GM21619 (cell line): ENCODE data around the gene HECW1.
"Not testable (repeated sequence)": the region's sequence is repeated elsewhere in the genome, so short reads cannot be mapped to it uniquely, and the experiment has no call there.

ENCODE experiments used
- ATAC-seq: cut with Tn5 transposase; IDR thresholded peaks from one replicate; pipeline ENCODE4 v1.9.1; 2021; ENCODE audit not compliant: unreplicated experiment

Gene HECW1

DNA sequence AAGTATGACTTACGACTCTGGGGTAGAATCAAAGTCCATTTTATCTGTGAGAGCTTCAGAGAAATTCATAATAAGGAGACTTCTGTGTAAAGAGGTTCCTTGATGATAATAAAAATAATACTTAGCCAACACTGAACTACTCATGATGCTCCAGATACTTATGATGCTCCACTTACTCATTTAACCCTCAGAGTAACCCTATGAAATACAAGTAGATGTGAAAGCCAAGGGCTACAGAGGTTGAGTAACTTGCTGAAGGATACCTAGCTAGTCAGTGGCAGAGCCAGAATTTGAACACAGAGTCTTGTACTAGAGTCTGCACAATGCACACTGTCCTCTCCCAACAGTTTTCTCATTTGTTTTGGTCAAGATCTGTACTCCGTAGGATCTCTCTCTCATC lies 89.5 kb downstream of the HECW1 start:
- ATAC-seq: no peak

DNA sequence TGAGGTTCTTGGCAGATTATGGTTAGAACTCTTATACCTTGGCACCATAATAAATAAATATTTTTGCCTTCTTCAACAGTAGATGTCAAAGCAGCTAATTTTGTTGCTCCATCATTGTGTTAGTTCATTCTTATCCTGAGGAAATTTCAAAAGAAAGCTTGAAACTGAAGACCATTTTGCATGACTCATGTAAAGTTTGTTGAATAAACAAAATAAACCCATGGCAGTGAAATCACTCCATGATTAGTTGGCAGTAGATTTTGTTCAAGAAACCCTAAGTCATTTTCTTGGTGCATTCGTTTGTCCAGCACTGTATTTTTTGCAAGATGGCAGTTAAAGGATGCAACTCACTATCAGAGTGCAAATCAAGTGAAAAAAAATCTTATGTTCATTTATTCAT lies 91.6 kb downstream of the HECW1 start:
- no peak for ATAC-seq

DNA sequence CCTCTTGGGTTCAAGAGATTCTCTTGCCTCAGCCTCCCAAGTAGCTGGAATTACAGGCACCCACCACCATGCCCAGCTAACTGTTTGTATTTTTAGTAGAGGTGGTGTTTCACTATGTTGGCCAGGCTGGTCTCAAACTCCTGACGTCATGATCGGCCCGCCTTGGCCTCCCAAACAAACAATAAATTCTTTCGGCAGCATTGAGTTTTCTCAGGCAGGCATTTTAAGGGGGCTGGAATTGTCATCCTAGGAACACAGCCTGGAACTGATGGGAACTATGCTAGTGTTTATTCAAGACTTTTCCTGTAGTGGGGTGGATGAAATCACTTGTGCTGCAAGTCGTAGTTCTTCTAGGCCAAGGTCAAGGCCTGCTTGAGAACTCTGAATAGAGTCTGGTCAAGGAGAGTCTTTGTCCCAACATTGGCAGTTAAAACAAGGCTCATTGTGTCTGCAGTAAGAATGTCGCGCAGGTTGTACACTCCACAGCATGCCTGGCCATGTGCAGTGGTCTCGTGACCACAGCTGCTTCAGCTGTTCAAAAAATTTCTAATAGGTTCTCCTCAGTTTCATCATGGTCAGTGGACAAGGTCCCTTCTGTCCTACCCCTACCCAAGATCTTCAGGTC lies 92.8 kb downstream of the HECW1 start:
- no peak for ATAC-seq

- ATAC-seq: no peak
Observed at GRCh38 chr7:43208242-43208641, 95.8 kb downstream of the HECW1 start.

- ATAC-seq: not testable (repeated sequence)
Observed at GRCh38 chr7:43210539-43210938, 98.1 kb downstream of the HECW1 start.

GRCh38 chr7:43211286-43211685 lies 98.8 kb downstream of the HECW1 start:
- ATAC-seq: no peak

GRCh38 chr7:43211693-43212092 lies 99.2 kb downstream of the HECW1 start:
- no peak for ATAC-seq

DNA sequence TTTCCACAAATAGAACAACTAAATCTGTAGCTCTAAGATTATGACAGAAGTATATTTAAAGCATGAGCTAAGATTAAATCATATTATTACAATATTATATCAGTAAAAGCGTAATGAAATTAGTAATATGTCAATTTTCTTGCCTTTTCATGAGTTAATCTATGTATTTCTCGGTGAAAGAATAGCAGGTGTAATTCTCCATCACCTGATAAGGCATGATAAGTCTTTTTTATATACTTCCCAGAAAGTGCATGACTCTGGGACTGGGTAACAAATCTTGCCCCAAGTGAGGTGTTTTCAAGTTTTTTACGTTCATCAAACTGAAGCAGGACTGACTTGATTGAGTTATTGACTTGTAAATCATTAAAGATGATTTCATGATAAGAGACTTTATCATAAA lies 100.5 kb downstream of the HECW1 start:
- ATAC-seq: no peak

- no peak for ATAC-seq
Observed at GRCh38 chr7:43215061-43215460, 102.6 kb downstream of the HECW1 start.

DNA sequence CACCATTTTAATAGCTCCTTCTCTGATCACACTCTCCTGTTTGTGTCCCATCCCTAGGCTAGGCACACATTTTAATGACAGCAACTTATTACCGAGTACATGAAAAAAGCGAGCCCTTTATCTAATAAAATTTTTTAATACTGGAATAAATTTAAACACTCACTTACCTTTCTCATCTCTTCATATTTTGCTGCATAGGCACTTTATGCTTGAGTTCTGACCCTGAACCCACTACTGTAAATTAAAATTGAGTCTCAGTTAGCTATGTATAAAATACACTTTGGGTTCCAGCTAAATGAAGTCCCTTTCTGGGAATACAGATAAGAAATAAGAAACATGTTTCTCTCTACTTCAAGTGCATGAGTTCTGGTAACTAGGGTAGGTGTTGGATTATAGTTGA lies 104.6 kb downstream of the HECW1 start:
- ATAC-seq: no peak

- ATAC-seq: not testable (repeated sequence)
Observed at GRCh38 chr7:43218901-43219300, 106.5 kb downstream of the HECW1 start.

- ATAC-seq: no peak
Observed at GRCh38 chr7:43220250-43220649, 107.8 kb downstream of the HECW1 start.

- no peak for ATAC-seq
Observed at GRCh38 chr7:43220742-43221141, 108.3 kb downstream of the HECW1 start.

- no peak for ATAC-seq
Observed at GRCh38 chr7:43229801-43230200, 117.4 kb downstream of the HECW1 start.

DNA sequence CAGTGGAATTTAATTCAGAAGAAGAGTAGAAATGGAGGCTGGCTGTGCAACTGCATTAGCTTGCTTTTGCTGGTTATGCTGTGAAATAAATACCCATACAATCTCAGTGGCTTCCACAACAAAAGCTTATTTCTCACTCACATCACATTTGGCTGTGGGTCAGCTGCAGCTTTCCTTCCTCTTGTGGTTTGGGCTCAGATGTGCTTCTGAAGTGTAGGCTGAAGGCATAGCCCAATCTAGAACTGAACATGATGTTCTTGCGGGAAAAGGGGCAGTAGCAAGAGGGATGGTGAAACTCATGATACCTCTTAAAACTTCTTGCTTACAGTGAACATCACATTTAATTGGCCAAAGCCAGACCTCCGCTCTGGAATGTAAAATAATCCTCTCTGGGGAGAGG lies 119.9 kb downstream of the HECW1 start:
- no peak for ATAC-seq

DNA sequence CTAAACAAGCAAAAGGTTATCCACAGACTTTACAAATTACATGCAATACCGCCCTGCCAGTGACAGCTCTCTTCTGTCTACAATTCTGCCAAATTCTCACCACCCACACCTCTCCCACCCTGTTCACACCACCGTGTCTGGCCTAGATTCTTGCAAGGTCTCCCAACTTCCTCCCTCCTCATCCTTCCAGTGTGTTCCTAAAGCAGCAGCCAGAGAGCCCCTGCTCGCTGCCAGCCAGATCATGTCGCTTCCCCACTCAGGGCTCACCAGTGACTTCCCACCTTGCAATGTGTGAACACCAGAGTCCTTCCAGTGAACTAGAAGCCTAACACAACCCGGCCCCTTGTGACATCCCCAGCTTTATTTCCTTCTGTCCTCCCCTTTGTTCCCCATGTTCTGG lies 121.6 kb downstream of the HECW1 start:
- no peak for ATAC-seq

DNA sequence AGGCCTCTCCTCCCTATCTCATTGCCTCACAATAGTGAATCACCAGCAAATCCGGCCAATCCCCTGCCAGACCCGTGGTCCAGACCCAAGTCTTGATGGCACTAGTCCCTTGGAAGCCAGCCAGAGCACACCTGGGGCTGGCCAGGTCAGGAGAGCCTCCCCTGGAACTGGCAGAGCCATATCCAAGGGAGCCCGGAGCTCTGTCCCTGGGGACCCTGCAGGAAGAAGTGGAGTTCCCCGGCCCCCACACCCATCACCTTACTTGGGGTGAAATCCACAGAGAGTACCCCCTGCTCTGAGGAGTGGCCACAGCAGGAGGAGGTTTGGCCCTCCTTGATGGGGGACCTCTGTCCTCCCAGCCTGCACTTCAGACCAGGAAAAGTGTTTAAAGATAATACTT lies 122.5 kb downstream of the HECW1 start:
- no peak for ATAC-seq

DNA sequence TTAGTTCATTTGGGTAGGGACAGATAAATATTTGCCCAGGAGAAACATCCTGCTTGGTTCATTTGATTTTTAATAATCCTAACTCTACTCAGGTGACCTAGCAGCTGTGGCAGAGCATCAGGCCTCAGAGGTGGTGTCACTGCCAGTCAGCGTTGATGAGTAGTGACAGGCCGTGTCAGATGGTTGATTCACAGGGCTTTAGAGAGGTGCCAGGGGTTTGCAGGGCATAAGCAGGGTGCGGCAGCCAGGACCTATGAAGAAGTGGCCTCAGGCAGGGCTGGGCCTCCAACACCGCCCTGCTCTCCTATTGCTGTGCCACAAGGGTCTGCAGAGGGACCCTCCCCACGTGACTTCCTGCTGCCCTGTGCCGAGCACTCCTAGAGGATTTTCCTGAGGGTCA lies 128.1 kb downstream of the HECW1 start:
- no peak for ATAC-seq

DNA sequence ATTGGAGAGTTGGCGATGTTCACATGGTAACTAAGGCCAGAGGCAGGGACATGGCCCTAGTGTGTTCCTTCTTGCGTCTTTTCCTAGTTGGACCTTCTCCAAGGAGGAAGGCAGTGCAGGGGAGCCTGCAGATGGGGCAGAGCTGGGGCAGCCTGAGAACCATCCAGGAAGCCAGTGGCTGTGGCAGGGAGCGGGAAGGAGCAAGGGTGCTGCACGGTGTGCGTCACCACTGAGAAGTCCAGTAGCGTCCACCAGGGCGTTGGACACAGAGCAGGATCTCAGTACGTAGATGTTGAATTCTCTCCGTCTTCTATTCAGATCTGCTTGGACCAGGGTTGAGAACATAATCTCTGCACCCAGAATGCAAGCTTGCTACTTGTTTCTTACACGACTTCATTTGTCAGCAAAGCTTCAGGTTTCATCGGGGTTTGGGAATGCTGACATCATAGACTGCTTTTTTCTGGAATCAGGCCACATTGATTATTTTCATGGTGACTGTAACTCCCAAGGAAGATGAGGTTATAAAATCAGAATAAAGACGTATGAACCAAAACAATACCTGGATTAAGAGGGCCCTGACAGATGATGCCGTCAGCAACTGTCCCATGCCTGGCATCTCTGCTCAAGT lies 130.3 kb downstream of the HECW1 start:
- ATAC-seq: no peak

DNA sequence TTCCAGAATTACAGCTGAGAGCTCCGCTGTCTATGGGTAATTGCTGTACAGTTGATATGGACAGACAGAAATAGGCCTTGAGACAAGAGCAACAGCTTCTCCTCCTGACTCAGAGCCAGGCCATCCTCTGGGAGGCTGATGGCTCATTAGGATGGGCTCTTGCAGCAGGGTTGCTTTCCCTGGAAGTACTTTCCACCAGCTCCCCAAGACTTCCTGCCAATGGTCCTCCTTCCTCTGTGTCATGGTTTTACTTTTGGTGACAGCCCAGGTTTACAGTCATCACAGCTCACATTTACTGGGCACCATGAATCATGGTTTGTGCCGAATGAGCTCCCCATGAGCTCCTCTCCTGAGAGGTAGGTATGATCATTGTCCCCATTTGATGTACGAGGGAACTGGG lies 131.8 kb downstream of the HECW1 start:
- no peak for ATAC-seq

GRCh38 chr7:43244784-43245183 lies 132.3 kb downstream of the HECW1 start:
- ATAC-seq: no peak

DNA sequence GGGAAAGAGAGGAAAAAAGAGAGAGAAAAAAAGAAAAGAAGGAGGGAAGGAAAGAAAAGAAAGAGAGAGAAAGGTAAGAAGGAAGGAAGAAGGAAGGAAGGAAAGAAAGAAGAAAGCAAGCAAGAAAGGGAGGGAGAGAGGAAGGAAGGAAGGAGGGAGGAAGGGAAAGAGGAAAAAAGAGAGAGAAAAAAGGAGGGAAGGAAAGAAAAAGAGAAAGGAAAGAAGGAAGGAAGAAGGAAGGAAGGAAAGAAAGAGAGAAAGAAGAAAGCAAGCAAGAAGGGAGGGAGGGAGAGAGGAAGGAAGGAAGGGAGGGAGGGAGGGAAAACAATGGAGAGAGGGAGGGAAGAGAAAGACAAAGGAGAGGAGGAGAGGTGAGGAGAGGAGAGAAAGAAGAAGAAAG lies 135.3 kb downstream of the HECW1 start:
- ATAC-seq: no peak

DNA sequence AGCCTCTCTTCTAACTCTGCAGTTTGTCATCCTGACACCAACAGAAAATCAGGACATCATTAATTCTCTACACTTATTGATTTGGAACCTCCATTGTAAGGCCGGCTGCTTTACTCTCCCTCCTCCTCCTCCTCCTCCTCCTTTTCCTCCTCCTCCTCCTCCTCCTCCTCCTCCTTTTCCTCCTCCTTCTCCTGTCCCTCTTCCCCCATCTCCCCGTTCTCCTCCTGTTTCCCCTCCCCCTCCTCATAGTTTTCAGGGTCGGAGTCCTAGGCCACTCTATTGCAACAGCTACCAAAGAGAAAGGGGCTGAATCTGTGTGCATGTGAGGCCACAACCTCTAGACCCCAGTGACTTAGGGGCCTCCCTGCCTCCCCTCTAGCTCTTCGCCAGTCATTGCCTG lies 136.1 kb downstream of the HECW1 start:
- no peak for ATAC-seq
